Vagina (tissue), 2 donors: ENCODE measurements around the gene ZNF689. TPM values are rescaled to one million over a fixed set of nuclear protein-coding genes. Genes with fewer than 3 reads are reported as not detected.

ENCODE experiments used
- DNase-seq, 2 donors: peaks; one replicate each; pipeline ENCODE4 v3.0.0-alpha.2; 2017; ENCODE audit errors: extremely low spot score in 2 of 2
- H3K27ac ChIP-seq: fragments of 200-600 bp; sonication (generic); one replicate; pipeline ENCODE4 v1.5.1; 2019
- H3K27me3 ChIP-seq: fragments of 200-600 bp; sonication (generic); one replicate; pipeline ENCODE4 v1.5.1; 2019
- H3K36me3 ChIP-seq, 2 donors: fragments of 200-600 bp; sonication (generic); one replicate each; pipeline ENCODE4 v1.5.1; 2017 to 2019
- H3K4me1 ChIP-seq: fragments of 200-600 bp; sonication (generic); one replicate; pipeline ENCODE4 v1.5.1; 2019
- H3K4me3 ChIP-seq, 2 donors: fragments of 200-600 bp; sonication (generic); 1 replicate in 1 of 2; 2 replicates in 1 of 2; pipeline ENCODE4 v1.5.1; 2016 to 2019
- H3K9me3 ChIP-seq: fragments of 200-600 bp; sonication (generic); one replicate; pipeline ENCODE4 v1.5.1; 2019
- POLR2A ChIP-seq, 2 donors: fragments of 450-650 bp; IDR thresholded peaks; one replicate each; pipeline ENCODE4 v1.6.1; 2017; ENCODE audit warnings: antibody characterized with exemption in 2 of 2, mild to moderate bottlenecking in 2 of 2, moderate library complexity in 2 of 2
- POLR2AphosphoS5 ChIP-seq, 2 donors: sonication (generic); formaldehyde crosslinking; IDR thresholded peaks; one replicate each; pipeline ENCODE4 v1.9.0; 2017; ENCODE audit warnings: antibody characterized with exemption in 2 of 2, mild to moderate bottlenecking in 2 of 2, low read depth in 1 of 2; ENCODE audit not compliant: insufficient read depth in 1 of 2
- intact Hi-C: fragments of 100-400 bp; cut with DNase I; formaldehyde crosslinking; loops from one replicate; pipeline ENCODE4 v1.15.1; 2023
- total RNA-seq: library from RNA; depleted of rRNA; stranded (reverse); fragments of >200 nt; gene quantifications from one replicate; pipeline ENCODE4 v1.2.3, GENCODE V29; 2016
- TF ChIP-seq, protein P1 (sequence below), 3 experiments: fragments of 450-650 bp in 2 of 3; fragments of 200-600 bp in 1 of 3; sonication (generic) in 1 of 3; IDR thresholded peaks; one replicate each; pipeline ENCODE4 v1.5.1; 2017 to 2019; ENCODE audit warnings: antibody characterized with exemption in 3 of 3, mild to moderate bottlenecking in 2 of 3, moderate library complexity in 2 of 3

ZNF689 gene
- total RNA-seq, 1 donor from 2014 or later, result 7.6 TPM

DNA sequence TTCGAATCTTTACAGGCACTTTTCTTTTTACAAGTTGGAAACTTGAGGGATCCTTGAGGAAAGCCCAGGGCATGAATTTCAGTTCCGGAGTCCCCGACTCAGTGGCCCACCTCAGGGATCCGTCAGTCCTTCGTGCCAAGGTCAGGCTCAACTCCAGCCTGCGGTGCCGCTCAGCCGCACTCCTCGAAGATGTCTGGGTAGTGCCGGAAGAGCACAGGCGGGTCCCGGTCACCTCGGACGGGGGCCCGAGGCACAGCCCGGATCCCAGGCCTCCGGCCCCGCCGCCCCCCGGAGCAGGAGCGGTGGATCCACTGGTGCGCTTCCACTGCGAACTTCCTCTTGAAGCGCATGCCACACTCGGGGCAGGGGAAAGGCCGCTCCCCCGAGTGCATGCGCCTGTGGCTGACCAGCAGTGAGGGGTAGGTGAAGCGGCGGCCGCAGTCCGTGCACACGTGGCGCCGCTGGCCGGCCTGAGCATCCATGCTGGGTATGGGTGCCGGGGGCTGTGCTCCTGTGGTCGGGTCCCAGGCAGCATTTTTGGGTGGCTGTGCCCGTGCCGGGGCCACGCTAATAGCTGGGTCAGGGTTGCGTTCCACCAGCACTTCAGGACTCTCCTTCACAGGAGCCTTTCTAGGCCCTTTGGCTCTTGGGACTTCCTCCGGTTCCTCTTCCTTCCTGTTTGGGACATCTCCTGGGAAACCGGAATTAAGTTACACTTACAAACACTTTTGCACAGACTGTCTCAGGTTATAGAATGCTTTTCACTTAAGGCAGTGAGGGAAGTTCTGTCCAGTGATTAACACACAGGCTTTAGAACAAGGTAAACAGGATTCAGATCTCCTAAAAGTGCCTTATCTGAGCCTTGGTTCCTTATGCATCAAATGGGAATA lies 40.2 kb downstream of the ZNF689 start:
- DNase-seq, result no peak
- TF ChIP-seq POLR2A (IDR thresholded peaks at IDR 0.05) (no peak), POLR2AphosphoS5 (IDR thresholded peaks at IDR 0.05; ENCODE audit: insufficient read depth in 1 of 2, low read depth in 1 of 2) (no peak)
- TF ChIP-seq, protein P1, sequence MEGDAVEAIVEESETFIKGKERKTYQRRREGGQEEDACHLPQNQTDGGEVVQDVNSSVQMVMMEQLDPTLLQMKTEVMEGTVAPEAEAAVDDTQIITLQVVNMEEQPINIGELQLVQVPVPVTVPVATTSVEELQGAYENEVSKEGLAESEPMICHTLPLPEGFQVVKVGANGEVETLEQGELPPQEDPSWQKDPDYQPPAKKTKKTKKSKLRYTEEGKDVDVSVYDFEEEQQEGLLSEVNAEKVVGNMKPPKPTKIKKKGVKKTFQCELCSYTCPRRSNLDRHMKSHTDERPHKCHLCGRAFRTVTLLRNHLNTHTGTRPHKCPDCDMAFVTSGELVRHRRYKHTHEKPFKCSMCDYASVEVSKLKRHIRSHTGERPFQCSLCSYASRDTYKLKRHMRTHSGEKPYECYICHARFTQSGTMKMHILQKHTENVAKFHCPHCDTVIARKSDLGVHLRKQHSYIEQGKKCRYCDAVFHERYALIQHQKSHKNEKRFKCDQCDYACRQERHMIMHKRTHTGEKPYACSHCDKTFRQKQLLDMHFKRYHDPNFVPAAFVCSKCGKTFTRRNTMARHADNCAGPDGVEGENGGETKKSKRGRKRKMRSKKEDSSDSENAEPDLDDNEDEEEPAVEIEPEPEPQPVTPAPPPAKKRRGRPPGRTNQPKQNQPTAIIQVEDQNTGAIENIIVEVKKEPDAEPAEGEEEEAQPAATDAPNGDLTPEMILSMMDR (IDR thresholded peaks at IDR 0.05), result no peak
- intact Hi-C loops, result loop anchor here (5.0 kb wide), 1 partner anchor 87 kb away; the partner anchor contains the start of gene FBRS
- no peaks in the 10 kb centered on the region for H3K36me3 ChIP-seq
- H3K27ac ChIP-seq, result peak overlapping the region; percentile 98
- H3K4me3 ChIP-seq, result peak overlapping the region in 1 of 2 donors; percentile 70
- H3K4me1 ChIP-seq, result peaks cover 58% of the 10 kb centered on the region
- no peaks in the 10 kb centered on the region for H3K9me3 ChIP-seq
- no peaks in the 10 kb centered on the region for H3K27me3 ChIP-seq

DNA sequence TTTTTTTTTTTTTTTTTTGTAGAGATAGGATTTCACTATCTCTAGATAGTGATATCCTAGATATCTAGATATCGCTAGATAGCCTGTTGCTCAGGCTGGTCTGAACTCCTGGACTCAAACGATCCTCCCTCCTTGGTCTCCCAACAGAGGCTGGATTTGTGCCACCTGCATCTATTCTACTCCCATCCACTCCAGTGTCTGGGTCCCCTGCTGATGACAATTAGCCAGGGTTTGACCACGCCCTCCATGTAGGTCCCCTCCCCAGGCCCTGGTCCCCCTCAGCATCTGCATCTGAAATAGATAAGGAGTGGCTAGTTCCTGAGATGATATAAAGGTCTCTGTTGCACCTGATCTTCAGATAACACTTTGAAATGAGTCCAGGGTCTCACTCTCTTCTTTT lies 40.9 kb downstream of the ZNF689 start:
- Histone ChIP-seq H3K27me3 (no peaks in the 10 kb centered on the region), H3K4me3 (no peak overlapping the region), H3K27ac (peak overlapping the region; percentile 75), H3K4me1 (peaks cover 58% of the 10 kb centered on the region), H3K36me3 (no peaks in the 10 kb centered on the region), H3K9me3 (no peaks in the 10 kb centered on the region)
- DNase-seq, result no peak
- TF ChIP-seq POLR2A (IDR thresholded peaks at IDR 0.05), result no peak
- TF ChIP-seq POLR2AphosphoS5 (IDR thresholded peaks at IDR 0.05; ENCODE audit: insufficient read depth in 1 of 2, low read depth in 1 of 2), result no peak
- TF ChIP-seq, protein P1 (IDR thresholded peaks at IDR 0.05), result no peak
- intact Hi-C loops, result no loop called here

DNA sequence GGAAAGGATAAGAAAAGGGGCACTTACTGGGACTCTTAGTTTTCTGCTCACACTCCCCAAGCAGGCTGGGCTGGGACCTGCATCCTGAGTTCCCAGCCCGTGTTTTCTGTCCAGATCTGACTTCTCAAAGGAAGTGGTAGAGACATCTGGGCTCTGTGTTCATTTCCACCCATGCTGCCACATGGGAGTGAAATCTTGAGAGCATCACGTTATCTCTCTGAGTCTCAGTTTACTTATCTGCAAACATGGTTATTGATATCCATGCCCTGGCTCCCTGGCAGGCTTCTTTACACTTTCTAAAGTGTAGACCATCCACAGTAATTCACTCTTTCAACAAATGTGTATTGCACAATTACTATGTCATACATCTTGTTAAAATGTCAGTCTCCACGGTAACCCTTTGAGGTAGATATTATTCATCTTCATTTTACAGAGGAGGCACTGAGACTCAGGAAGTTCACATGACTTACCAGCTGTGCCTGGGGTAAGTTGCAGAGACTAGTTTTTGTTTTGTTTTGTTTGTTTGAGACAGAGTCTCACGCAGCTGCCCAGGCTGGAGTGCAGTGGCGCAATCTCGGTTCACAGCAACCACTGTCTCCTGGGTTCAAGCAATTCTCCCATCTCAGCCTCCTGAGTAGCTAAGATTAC lies 42.1 kb downstream of the ZNF689 start:
- no peak for DNase-seq
- Histone ChIP-seq H3K27ac (peak overlapping the region; percentile 75), H3K36me3 (no peaks in the 10 kb centered on the region), H3K27me3 (no peaks in the 10 kb centered on the region), H3K9me3 (no peaks in the 10 kb centered on the region), H3K4me1 (peaks cover 58% of the 10 kb centered on the region), H3K4me3 (no peak overlapping the region)
- intact Hi-C loops, result no loop called here
- TF ChIP-seq POLR2A (IDR thresholded peaks at IDR 0.05) (no peak), POLR2AphosphoS5 (IDR thresholded peaks at IDR 0.05; ENCODE audit: insufficient read depth in 1 of 2, low read depth in 1 of 2) (peak in 1 of 2 donors; percentile 97)
- TF ChIP-seq, protein P1 (IDR thresholded peaks at IDR 0.05), result no peak

DNA sequence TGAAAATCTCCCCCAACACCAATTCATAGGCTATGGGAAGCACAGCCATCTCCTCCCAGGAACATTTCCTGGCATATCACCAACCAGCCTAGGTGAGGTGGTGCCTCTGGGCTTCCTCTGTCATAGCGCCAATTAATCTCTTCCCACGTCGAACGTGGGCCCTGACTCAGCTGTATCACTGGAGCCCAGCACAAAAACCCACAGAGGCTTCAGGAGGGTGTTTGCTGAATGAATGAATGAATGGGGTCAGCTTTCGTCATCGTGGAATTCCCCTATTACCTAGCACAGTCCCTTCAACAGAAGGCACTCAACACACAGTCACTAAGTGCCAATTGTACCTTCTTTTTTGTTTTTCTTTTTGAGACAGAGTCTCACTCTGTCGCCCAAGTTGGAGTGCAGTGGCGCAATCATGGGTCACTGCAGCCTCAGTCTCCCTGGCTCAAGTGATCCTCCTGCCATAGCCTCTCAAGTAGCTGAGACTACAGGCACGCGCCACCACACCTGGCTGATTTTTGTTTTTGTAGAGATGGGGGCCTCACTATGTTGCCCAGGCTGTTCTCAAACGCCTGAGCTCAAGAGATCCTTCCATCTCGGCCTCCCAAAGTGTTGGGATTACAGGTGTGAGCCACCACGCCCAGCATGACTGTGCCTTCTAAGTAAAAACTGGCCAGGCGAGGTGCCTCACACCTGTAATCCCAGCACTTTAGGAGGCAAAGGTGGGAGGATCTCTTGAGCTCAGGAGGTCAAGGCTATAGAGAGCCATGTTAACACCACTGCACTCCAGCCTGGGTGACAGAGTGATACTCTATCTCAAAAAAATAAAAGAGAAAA lies 42.8 kb downstream of the ZNF689 start:
- no peaks in the 10 kb centered on the region for H3K36me3 ChIP-seq
- DNase-seq, result no peak
- no peaks in the 10 kb centered on the region for H3K9me3 ChIP-seq
- no peaks in the 10 kb centered on the region for H3K27me3 ChIP-seq
- H3K27ac ChIP-seq, result peak overlapping the region; percentile 75
- H3K4me3 ChIP-seq, result no peak overlapping the region
- intact Hi-C loops, result no loop called here
- H3K4me1 ChIP-seq, result peaks cover 53% of the 10 kb centered on the region
- TF ChIP-seq POLR2AphosphoS5 (IDR thresholded peaks at IDR 0.05; ENCODE audit: insufficient read depth in 1 of 2, low read depth in 1 of 2) (no peak), POLR2A (IDR thresholded peaks at IDR 0.05) (no peak)
- TF ChIP-seq, protein P1 (IDR thresholded peaks at IDR 0.05), result no peak
